ENCODE data around the gene DMBX1.

DMBX1 gene

DNA sequence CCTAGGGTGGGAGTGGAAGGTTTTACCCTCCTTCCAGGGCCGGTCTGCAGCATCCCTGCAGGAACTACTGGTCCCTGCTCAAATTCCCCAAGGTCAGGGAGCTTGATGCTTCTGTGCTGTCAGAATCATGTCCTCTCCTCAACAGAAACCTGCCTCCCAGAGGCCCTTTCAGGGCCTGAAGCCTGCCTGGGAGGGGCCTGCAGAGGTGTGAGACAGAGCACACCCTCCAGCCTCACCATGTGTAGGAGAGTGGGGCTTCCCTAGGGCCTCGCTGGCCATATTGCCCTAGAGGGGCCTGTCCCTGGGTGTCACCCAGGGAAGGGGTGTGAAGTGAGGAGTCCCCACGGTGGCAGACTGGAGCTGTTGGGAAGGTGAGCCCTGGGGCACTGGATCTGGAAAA is 40.7 kb downstream of the DMBX1 start:
- DNase-seq (ENCODE audit: low read depth), result no peak
- TF ChIP-seq, protein P1, sequence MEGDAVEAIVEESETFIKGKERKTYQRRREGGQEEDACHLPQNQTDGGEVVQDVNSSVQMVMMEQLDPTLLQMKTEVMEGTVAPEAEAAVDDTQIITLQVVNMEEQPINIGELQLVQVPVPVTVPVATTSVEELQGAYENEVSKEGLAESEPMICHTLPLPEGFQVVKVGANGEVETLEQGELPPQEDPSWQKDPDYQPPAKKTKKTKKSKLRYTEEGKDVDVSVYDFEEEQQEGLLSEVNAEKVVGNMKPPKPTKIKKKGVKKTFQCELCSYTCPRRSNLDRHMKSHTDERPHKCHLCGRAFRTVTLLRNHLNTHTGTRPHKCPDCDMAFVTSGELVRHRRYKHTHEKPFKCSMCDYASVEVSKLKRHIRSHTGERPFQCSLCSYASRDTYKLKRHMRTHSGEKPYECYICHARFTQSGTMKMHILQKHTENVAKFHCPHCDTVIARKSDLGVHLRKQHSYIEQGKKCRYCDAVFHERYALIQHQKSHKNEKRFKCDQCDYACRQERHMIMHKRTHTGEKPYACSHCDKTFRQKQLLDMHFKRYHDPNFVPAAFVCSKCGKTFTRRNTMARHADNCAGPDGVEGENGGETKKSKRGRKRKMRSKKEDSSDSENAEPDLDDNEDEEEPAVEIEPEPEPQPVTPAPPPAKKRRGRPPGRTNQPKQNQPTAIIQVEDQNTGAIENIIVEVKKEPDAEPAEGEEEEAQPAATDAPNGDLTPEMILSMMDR (IDR thresholded peaks at IDR 0.05; ENCODE audit: control insufficient read depth, extremely low read depth, insufficient read depth), result no peak

GRCh38 chr1:46530791-46531409 is 41.3 kb downstream of the DMBX1 start:
- TF ChIP-seq, protein P1 (IDR thresholded peaks at IDR 0.05; ENCODE audit: control insufficient read depth, extremely low read depth, insufficient read depth), result no peak

More for the DNA sequence above, 40.7 kb downstream of the DMBX1 start:
- H3K4me3 ChIP-seq (ENCODE audit: low read depth, low read length), result no peak overlapping the region

GRCh38 chr1:46532095-46532494 is 42.5 kb downstream of the DMBX1 start:
- TF ChIP-seq, protein P1 (IDR thresholded peaks at IDR 0.05; ENCODE audit: control insufficient read depth, extremely low read depth, insufficient read depth), result no peak
- no peak overlapping the region for H3K4me3 ChIP-seq (ENCODE audit: low read depth, low read length)
- no peak for DNase-seq (ENCODE audit: low read depth)

More at GRCh38 chr1:46530791-46531409, 41.3 kb downstream of the DMBX1 start:
- H3K4me3 ChIP-seq (ENCODE audit: low read depth, low read length), result no peak overlapping the region
- DNase-seq (ENCODE audit: low read depth), result no peak

DNA sequence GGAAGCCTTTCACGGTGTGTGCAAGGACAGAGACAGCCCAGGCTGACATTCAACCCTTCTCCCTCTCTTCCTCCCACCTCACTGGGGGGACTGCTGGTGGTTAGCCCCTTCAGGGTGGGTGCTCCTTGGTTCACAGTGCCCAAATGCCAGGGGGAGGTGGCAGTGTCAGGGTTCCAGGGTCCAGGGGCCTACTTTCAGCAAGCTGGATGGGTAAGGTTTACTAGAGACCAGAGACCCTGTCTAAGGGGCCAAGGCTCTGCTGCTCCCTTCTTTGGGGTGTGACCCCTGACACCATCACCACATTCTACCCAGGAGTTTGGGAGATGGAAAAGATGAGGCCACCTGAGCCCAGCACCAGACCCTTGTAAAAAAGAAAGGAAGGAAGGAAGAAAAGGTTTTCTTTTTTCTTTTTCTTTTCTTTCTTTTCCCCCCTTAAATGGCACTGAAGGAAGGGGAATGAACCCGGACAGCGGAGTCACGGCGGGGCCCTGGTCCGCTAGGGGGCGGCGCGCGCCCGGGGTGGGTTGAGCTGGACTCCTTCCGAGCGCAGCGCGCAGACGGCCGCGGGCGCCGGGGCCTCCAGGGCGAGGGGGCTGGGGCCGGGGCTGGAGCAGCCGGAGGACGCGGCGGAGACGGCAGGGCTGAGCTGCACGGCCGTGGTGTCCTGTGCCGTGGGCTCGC is 43.0 kb downstream of the DMBX1 start:
- H3K4me3 ChIP-seq (ENCODE audit: low read depth, low read length), result no peak overlapping the region
- DNase-seq (ENCODE audit: low read depth), result no peak
- TF ChIP-seq, protein P1 (IDR thresholded peaks at IDR 0.05; ENCODE audit: control insufficient read depth, extremely low read depth, insufficient read depth), result no peak

DNA sequence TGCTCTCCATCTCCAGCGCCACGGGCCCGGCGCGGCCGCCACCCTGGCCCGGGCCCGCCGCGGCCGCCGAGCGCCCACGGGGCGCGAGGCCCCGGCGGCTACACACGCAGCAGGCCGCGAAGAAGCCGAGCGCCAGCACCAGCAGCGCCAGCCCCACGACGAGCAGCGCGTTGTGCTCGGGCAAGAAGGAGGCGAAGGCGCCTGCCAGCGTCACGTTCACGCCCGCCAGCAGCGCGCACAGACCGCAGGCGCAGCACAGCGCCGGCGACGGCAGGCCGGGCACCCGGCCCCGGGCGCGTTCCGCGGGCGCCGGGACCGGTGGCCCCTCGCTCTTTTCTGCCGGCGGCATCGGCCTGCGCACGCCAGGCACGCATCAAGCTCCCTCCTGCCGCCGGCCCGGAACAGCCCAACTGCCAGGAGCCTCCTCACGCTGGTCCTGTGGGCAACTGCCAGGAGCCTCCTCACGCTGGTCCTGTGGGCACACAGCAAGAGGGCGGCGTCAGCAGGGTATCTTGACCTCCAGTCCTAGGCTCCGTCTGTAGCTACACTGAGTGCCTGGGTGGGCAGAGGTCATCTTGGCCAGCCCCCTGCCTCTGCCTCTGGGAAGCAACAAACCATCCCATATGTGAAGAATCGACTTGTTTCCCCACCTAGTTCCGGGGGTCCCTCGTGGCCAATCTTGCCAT is 43.7 kb downstream of the DMBX1 start:
- DNase-seq (ENCODE audit: low read depth), result no peak
- TF ChIP-seq, protein P1 (IDR thresholded peaks at IDR 0.05; ENCODE audit: control insufficient read depth, extremely low read depth, insufficient read depth), result no peak
- no peak overlapping the region for H3K4me3 ChIP-seq (ENCODE audit: low read depth, low read length)

GRCh38 chr1:46535063-46535462 is 45.4 kb downstream of the DMBX1 start:
- no peak overlapping the region for H3K4me3 ChIP-seq (ENCODE audit: low read depth, low read length)
- TF ChIP-seq, protein P1 (IDR thresholded peaks at IDR 0.05; ENCODE audit: control insufficient read depth, extremely low read depth, insufficient read depth), result peak; percentile 72
- DNase-seq (ENCODE audit: low read depth), result peak; percentile 31

Data from LNCaP clone FGC (cell line).